Lower lobe of right lung (tissue), 2 donors: Measurements from ENCODE around the gene EPSTI1. TPM values are rescaled to one million over a fixed set of nuclear protein-coding genes. Genes with fewer than 3 reads are reported as not detected.
A peak's percentile ranks its signal among the peaks of the same experiment; 100 is the strongest.

Experiments used
- ATAC-seq, 2 donors: fragments of 200-7000 bp; cut with Tn5 transposase; one replicate each; pipeline ENCODE4 v1.9.1; 2020 to 2022; ENCODE audit warnings: mild to moderate bottlenecking in 2 of 2, moderate library complexity in 2 of 2
- DNase-seq: peaks from one replicate; pipeline ENCODE4 v3.0.0-alpha.2; 2020
- H3K27ac ChIP-seq: fragments of 200-600 bp; one replicate; pipeline ENCODE4 v1.8.0; 2022
- H3K27me3 ChIP-seq: fragments of 200-600 bp; one replicate; pipeline ENCODE4 v1.8.0; 2022; ENCODE audit warnings: low read depth
- H3K36me3 ChIP-seq: fragments of 200-600 bp; one replicate; pipeline ENCODE4 v1.8.0; 2022; ENCODE audit warnings: mild to moderate bottlenecking
- H3K4me1 ChIP-seq: fragments of 200-600 bp; one replicate; pipeline ENCODE4 v1.8.0; 2022
- H3K4me3 ChIP-seq: fragments of 200-600 bp; one replicate; pipeline ENCODE4 v1.8.0; 2022; ENCODE audit warnings: mild to moderate bottlenecking
- H3K9me3 ChIP-seq: fragments of 200-600 bp; one replicate; pipeline ENCODE4 v1.8.0; 2022
- CTCF ChIP-seq: fragments of 200-600 bp; IDR thresholded peaks from one replicate; pipeline ENCODE4 v1.8.0; 2022; ENCODE audit warnings: antibody characterized with exemption, mild to moderate bottlenecking
- intact Hi-C: fragments of 100-400 bp; cut with DNase I; formaldehyde crosslinking; loops from one replicate; pipeline ENCODE4 v1.11.0; 2022
- total RNA-seq: library from RNA; stranded (reverse); fragmentation: NEBNext Ultra II Directional; extraction: Animal tissue kit (Norgen Biotek cat#: 25700); gene quantifications from one replicate; pipeline ENCODE4 v1.2.1, GENCODE V29; 2021
- donor health status: DM: no; HTN: yes; CAD: no; lungs with severe emphysema.

The EPSTI1 gene
- total RNA-seq, 1 donor from 2014 or later = 38.6 TPM

- H3K36me3 ChIP-seq = no peaks in the 10 kb centered on the region
- H3K9me3 ChIP-seq = no peaks in the 10 kb centered on the region
- ATAC-seq = no peak
- intact Hi-C loops = no loop called here
- no peaks in the 10 kb centered on the region for H3K27me3 ChIP-seq
- DNase-seq = no peak
- H3K27ac ChIP-seq = no peak overlapping the region
- no peak overlapping the region for H3K4me3 ChIP-seq
- TF ChIP-seq CTCF = no peak
- H3K4me1 ChIP-seq = no peaks in the 10 kb centered on the region
Observed at GRCh38 chr13:43014162-43014561, 22.1 kb upstream of the EPSTI1 start.

GRCh38 chr13:43009506-43009905 lies 17.5 kb upstream of the EPSTI1 start:
- Histone ChIP-seq H3K4me1 (peaks cover 10% of the 10 kb centered on the region), H3K36me3 (no peaks in the 10 kb centered on the region), H3K27me3 (no peaks in the 10 kb centered on the region), H3K4me3 (no peak overlapping the region), H3K27ac (no peak overlapping the region), H3K9me3 (no peaks in the 10 kb centered on the region)
- no peak for TF ChIP-seq CTCF
- intact Hi-C loops = no loop called here
- DNase-seq = no peak
- ATAC-seq = no peak

- no peaks in the 10 kb centered on the region for H3K36me3 ChIP-seq
- H3K4me3 ChIP-seq = no peak overlapping the region
- no peaks in the 10 kb centered on the region for H3K27me3 ChIP-seq
- peaks cover 11% of the 10 kb centered on the region for H3K4me1 ChIP-seq
- no peak for TF ChIP-seq CTCF
- DNase-seq = no peak
- intact Hi-C loops = no loop called here
- no peaks in the 10 kb centered on the region for H3K9me3 ChIP-seq
- no peak for ATAC-seq
- H3K27ac ChIP-seq = no peak overlapping the region
Observed at GRCh38 chr13:43008596-43008995, 16.6 kb upstream of the EPSTI1 start.

DNA sequence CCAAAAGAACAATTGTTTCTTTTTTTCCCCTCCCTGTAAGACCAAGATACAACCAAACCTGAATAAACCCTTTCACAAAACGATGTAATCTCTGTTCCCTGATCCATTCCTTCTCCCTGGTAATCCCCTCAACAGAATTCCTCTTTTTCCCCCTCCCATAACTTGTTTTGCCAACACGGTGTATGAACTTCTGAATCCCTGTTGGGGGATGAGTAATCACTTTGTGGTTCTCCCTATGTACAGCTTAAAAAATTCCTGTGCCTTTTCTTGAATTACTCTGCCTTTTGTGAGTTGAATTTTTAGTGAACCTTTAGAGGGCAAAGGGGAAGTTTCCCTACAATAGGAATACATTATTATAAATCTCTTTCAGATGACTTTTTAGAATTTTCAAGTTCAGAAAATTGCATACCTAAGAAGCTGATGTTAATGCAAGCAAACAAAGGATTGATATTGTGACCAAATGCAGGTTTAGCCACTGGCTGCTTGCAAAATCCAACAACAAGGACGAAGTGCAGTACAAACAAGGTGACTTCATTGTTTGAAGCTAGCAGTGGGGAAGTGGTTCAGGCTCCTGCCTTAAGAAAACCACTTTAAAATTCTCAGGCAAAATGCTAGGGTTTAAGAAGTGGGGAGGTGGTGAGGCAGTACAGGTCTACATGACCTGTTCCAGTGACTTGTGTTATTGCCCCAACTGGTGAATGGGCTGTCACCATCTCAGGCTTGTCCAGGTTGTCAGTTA lies 15.0 kb upstream of the EPSTI1 start:
- no peak overlapping the region for H3K27ac ChIP-seq

DNA sequence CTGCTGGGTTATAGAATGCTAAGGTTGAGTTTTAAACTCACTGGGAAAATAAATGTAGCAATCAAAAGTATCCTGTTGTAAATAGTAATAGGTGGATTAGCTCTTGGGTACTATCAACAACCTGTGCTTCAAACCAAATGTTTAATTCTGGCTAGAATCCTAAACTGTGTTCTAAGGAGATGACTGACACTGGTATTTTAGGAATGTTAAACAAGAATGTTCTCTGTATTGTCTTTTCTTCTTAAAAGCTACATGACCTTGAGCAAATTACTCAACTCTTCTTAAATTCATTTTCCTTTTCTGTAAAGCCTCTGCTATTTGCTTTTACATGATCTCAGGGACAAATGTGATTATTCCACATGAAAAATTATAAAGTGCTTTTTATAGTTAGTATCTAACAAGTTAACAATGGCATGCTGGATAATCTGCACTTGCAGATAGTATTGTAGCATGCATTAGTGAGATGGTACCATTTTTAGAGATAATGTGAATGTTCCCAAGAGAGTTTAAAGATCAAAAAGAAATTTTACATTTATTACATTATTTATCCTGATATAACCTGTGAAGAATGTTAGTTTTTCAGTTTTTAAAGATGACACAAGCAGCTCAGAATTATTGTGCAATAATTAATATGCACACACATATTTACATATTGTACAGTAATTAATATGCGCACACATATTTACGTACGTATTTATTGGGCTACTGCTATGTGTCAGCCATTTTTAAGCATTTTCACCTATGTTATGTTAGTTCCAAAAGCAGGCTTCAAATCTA lies 13.6 kb upstream of the EPSTI1 start:
- Histone ChIP-seq H3K4me3 (no peak overlapping the region), H3K27ac (no peak overlapping the region), H3K9me3 (no peaks in the 10 kb centered on the region), H3K4me1 (peaks cover 11% of the 10 kb centered on the region), H3K36me3 (no peaks in the 10 kb centered on the region), H3K27me3 (no peaks in the 10 kb centered on the region)
- ATAC-seq (peak in 1 of 2 donors; percentile 54), DNase-seq (no peak)
- intact Hi-C loops = no loop called here
- no peak for TF ChIP-seq CTCF

More for the DNA sequence above, 15.0 kb upstream of the EPSTI1 start:
- intact Hi-C loops = no loop called here
- DNase-seq (no peak), ATAC-seq (peak; percentile 37 to 75)
- Histone ChIP-seq H3K4me3 (no peak overlapping the region), H3K27me3 (no peaks in the 10 kb centered on the region), H3K4me1 (peaks cover 11% of the 10 kb centered on the region), H3K9me3 (no peaks in the 10 kb centered on the region), H3K36me3 (no peaks in the 10 kb centered on the region)
- no peak for TF ChIP-seq CTCF
